ENCODE measurements around the gene EREG. TPM values are rescaled to one million over a fixed set of nuclear protein-coding genes. Genes with fewer than 3 reads are reported as not detected.

Gene EREG
- total RNA-seq, 1 experiment from 2014 or later = not detected

GRCh38 chr4:74433541-74434172 lies 68.7 kb downstream of the EREG start:
- H3K27me3 ChIP-seq (ENCODE audit: insufficient read depth, low read length) = no peaks in the 10 kb centered on the region
- no peak overlapping the region for H3K4me3 Mint-ChIP-seq
- no peak overlapping the region for H2BK12ac ChIP-seq (ENCODE audit: insufficient read length, low read depth, low read length)
- H3K9me3 Mint-ChIP-seq = no peaks in the 10 kb centered on the region
- TF ChIP-seq CTCF (conservative IDR thresholded peaks at IDR 0.05) = no peak
- H4K8ac ChIP-seq (replicated peaks; ENCODE audit: insufficient read length, low read depth, low read length) = no peak overlapping the region
- H3K36me3 Mint-ChIP-seq (ENCODE audit: insufficient read depth in 1 of 3, low read depth in 3 of 3) = no peaks in the 10 kb centered on the region
- H2AFZ ChIP-seq (ENCODE audit: low read length) = no peak overlapping the region
- H2BK120ac ChIP-seq (ENCODE audit: low read depth, low read length, poor library complexity, severe bottlenecking) = no peak overlapping the region
- no peak overlapping the region for H3K4me2 ChIP-seq (ENCODE audit: insufficient read depth, insufficient read length, low read length)
- no peak overlapping the region for H3K27ac Mint-ChIP-seq
- no peak overlapping the region for H2BK5ac ChIP-seq (ENCODE audit: insufficient read length, low read length)
- H3K4ac ChIP-seq (ENCODE audit: low read depth, low read length) = no peak overlapping the region
- WGBS (ENCODE audit: extremely low coverage, insufficient read length, low lambda C conversion rate) = no CpG with 5 or more reads among the region's 7 CpGs
- no peaks in the 10 kb centered on the region for H3K79me2 ChIP-seq (ENCODE audit: insufficient read depth, low read length)
- no peaks in the 10 kb centered on the region for H3K23me2 ChIP-seq (ENCODE audit: insufficient read length, low read depth, low read length, poor library complexity, severe bottlenecking)
- no peaks in the 10 kb centered on the region for H3K9me3 ChIP-seq (ENCODE audit: control insufficient read depth, low read depth, low read length)
- H4K20me1 ChIP-seq (ENCODE audit: control insufficient read depth, insufficient read depth, insufficient read length) = no peaks in the 10 kb centered on the region
- H4K91ac ChIP-seq (ENCODE audit: insufficient read length, low read depth, low read length) = no peak overlapping the region
- H3K27ac ChIP-seq (ENCODE audit: insufficient read length, low read depth, low read length) = no peak overlapping the region
- H3K14ac ChIP-seq (ENCODE audit: insufficient read depth, low read length) = no peak overlapping the region
- H3K9ac ChIP-seq (ENCODE audit: extremely low read depth, insufficient read length, low read length) = no peak overlapping the region
- no peak overlapping the region for H3K18ac ChIP-seq (ENCODE audit: insufficient read length, low read depth, low read length)
- H4K5ac ChIP-seq (ENCODE audit: insufficient read length, low read depth, low read length) = no peak overlapping the region
- no peak overlapping the region for H3K23ac ChIP-seq (ENCODE audit: insufficient read length, low read depth, low read length)
- no peak for DNase-seq
- no peak overlapping the region for H3K56ac ChIP-seq (ENCODE audit: insufficient read length, low read depth, low read length)
- no peaks in the 10 kb centered on the region for H3K4me1 Mint-ChIP-seq
- H3K4me1 ChIP-seq (ENCODE audit: insufficient read depth, low read length) = no peaks in the 10 kb centered on the region
- no peak overlapping the region for H3T11ph ChIP-seq (ENCODE audit: low read length)
- no peak overlapping the region for H2BK15ac ChIP-seq (ENCODE audit: low read depth, low read length)
- no peak overlapping the region for H2BK20ac ChIP-seq (ENCODE audit: low read depth, low read length, poor library complexity, severe bottlenecking)
- H3K27me3 Mint-ChIP-seq (ENCODE audit: low read depth) = no peaks in the 10 kb centered on the region
- no peak overlapping the region for H2AK5ac ChIP-seq (ENCODE audit: insufficient read length, low read length)
- H3K79me1 ChIP-seq (ENCODE audit: insufficient read depth, low read depth, low read length, poor library complexity, severe bottlenecking) = no peaks in the 10 kb centered on the region
